NB4 (cell line): Measurements from ENCODE around the gene WARS2.

Experiments
- DNase-seq: peaks from one replicate; pipeline ENCODE4 v3.0.0; 2010; ENCODE audit warnings: low read depth
- H3K4me3 ChIP-seq: one replicate; pipeline ENCODE4 v1.5.1; 2011; ENCODE audit warnings: mild to moderate bottlenecking, low read depth, low read length, moderate library complexity
- MYC ChIP-seq: IDR thresholded peaks from 2 replicates; pipeline ENCODE4 v1.6.1; 2011; ENCODE audit warnings: low read depth, low read length
- POLR2A ChIP-seq: IDR thresholded peaks from 2 replicates; pipeline ENCODE4 v1.6.1; 2011; ENCODE audit warnings: mild to moderate bottlenecking; ENCODE audit not compliant: insufficient read length; ENCODE audit errors: extremely low read depth
- TF ChIP-seq, protein P1 (sequence below): IDR thresholded peaks from 2 replicates; pipeline ENCODE4 v1.6.1; 2011; ENCODE audit warnings: low read depth, low read length
- TF ChIP-seq, protein P2 (sequence below): IDR thresholded peaks from one replicate; pipeline ENCODE4 v1.5.1; 2012; ENCODE audit warnings: low read depth, low read length

Gene WARS2

DNA sequence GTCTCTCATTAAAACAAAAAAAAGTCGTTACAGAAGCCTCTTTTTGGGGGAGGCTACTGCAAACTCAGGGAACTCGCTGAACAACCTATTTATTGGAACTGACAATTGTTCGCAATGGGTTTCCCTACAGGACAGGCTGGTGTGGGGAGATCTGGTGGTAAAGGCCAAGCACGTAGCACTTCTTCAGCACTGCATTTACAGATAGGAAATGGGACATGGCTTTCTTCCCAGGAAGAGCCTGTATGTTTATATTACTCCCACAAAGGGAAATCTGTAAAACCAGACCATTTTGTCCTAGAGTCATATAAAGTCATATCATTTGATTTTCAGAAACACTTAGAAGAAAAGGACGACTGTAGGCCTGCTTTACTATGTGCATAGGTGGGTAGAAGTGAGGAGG lies 113.5 kb downstream of the WARS2 start:
- TF ChIP-seq, protein P1, sequence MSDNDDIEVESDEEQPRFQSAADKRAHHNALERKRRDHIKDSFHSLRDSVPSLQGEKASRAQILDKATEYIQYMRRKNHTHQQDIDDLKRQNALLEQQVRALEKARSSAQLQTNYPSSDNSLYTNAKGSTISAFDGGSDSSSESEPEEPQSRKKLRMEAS, result no peak
- TF ChIP-seq, protein P2, sequence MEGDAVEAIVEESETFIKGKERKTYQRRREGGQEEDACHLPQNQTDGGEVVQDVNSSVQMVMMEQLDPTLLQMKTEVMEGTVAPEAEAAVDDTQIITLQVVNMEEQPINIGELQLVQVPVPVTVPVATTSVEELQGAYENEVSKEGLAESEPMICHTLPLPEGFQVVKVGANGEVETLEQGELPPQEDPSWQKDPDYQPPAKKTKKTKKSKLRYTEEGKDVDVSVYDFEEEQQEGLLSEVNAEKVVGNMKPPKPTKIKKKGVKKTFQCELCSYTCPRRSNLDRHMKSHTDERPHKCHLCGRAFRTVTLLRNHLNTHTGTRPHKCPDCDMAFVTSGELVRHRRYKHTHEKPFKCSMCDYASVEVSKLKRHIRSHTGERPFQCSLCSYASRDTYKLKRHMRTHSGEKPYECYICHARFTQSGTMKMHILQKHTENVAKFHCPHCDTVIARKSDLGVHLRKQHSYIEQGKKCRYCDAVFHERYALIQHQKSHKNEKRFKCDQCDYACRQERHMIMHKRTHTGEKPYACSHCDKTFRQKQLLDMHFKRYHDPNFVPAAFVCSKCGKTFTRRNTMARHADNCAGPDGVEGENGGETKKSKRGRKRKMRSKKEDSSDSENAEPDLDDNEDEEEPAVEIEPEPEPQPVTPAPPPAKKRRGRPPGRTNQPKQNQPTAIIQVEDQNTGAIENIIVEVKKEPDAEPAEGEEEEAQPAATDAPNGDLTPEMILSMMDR, result no peak
- no peak for TF ChIP-seq MYC
- no peak for TF ChIP-seq POLR2A
- no peak overlapping the region for H3K4me3 ChIP-seq
- no peak for DNase-seq

DNA sequence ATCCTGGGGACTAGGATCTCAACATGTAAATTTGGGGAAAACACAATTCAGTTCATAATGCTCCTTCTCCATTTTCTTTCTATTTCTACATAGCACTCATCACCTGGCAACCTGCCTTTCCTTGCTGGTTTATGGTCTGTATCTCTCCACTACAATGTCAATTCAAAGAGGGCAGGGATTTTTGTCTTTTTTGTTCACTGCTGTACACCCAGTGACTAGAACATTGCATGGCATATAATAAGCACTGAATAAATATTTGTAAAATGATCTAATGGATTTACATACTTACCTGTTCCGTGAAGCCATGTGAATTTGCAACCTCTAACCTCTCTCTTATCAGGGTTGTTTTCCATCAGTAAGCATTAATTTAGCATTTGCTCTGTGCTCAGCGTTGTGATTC lies 124.9 kb downstream of the WARS2 start:
- TF ChIP-seq, protein P1, result no peak
- TF ChIP-seq, protein P2, result no peak
- TF ChIP-seq POLR2A, result no peak
- TF ChIP-seq MYC, result no peak
- DNase-seq, result no peak
- no peak overlapping the region for H3K4me3 ChIP-seq

DNA sequence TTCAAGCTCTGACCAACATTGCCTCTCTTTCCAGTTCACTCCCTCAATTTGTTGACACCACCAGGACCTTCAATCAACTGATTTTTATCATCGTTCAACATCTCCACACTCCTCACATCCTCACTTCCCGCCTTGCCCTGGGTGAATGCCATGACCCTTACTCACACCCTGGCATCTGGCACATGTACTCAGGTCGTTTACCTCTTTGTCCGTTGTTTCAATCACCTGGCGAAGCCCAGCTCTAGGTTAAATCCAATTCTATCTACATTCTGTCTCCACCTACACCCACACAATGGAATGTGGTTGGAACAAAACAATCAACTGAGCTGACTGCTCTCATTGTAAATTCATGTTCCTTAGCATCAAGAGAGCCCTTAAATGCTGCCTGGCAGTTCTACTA lies 128.1 kb downstream of the WARS2 start:
- no peak overlapping the region for H3K4me3 ChIP-seq
- TF ChIP-seq POLR2A (no peak), MYC (no peak)
- TF ChIP-seq, protein P2, result no peak
- TF ChIP-seq, protein P1, result no peak
- DNase-seq, result no peak

DNA sequence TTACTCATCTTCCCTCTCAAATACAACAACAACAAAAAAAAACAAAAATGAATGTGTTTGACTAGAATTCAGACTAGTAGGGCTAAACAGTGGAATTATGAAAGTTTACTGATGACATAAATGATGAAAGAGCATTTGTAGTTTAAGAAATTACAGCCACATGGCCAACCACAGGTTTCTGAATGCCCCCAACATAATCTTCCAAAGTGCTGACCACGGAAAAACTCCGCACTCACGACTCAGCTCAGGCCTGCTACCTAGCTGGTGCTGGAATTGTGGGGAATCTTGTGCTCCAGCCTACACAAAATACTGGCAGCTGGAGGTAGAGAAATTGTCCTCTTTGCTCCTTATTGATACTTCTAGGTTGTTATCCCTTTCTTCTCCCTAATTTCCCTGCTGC lies 128.7 kb downstream of the WARS2 start:
- no peak overlapping the region for H3K4me3 ChIP-seq
- TF ChIP-seq, protein P2, result no peak
- DNase-seq, result no peak

DNA sequence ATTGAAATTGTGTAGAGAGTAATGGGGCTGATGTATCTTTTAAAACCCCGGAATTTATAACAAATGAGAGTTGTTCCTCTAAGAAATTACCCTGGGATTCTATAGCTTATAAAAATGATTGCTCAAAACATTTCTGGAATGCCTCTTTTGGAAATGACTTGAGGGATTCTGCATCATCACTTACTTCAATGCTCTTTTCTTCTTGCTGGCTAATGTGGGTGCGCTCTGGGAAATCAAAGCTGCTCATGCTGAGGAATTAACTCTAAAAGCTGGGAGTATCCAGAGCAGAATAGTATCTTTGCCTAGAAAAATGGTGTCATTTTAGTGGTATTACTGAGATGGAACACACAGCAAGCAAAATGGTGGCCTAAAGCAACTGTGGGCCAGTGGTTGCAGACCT lies 129.3 kb downstream of the WARS2 start:
- DNase-seq, result no peak
- TF ChIP-seq, protein P2, result no peak
- TF ChIP-seq, protein P1, result no peak
- TF ChIP-seq POLR2A (no peak), MYC (no peak)

DNA sequence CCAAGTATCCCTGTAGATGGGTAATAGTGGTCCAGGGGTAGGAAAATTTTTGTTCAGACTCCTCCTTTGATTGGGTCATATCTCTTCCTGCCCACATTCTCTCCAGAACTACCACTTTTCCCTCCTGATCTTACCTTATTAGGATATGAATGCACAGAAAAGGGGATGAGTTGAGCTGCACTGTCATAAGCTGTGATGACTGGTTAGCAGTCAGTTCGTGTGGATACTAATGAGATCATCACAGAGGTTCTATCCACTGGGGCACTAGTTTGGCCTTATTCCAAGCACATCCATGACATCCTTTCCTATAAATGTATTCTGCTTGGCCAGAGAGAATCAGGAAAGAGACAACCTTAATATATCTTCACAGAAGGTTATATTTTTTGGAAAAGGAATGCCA lies 130.3 kb downstream of the WARS2 start:
- TF ChIP-seq, protein P1, result no peak
- no peak for TF ChIP-seq MYC
- TF ChIP-seq, protein P2, result no peak
- TF ChIP-seq POLR2A, result no peak
- DNase-seq, result no peak
- H3K4me3 ChIP-seq, result no peak overlapping the region

More for the DNA sequence above, 129.3 kb downstream of the WARS2 start:
- no peak overlapping the region for H3K4me3 ChIP-seq
